Fibroblast of pulmonary artery (primary cell): ENCODE measurements around the gene ARMC2.

ENCODE experiments used
- DNase-seq: peaks from one replicate; pipeline ENCODE4 v3.0.0-alpha.2; 2010; ENCODE audit warnings: low read depth
- H3K4me3 ChIP-seq: replicated peaks from 2 replicates; pipeline ENCODE4 v1.5.1; 2011; ENCODE audit warnings: low read depth, mild to moderate bottlenecking, control low read depth, low read length, moderate library complexity
- TF ChIP-seq, protein P1 (sequence below): IDR thresholded peaks from 2 replicates; pipeline ENCODE4 v1.5.1; 2011; ENCODE audit warnings: mild to moderate bottlenecking, control low read depth, low read length, inconsistent platforms; ENCODE audit errors: missing control alignments

ARMC2 gene

DNA sequence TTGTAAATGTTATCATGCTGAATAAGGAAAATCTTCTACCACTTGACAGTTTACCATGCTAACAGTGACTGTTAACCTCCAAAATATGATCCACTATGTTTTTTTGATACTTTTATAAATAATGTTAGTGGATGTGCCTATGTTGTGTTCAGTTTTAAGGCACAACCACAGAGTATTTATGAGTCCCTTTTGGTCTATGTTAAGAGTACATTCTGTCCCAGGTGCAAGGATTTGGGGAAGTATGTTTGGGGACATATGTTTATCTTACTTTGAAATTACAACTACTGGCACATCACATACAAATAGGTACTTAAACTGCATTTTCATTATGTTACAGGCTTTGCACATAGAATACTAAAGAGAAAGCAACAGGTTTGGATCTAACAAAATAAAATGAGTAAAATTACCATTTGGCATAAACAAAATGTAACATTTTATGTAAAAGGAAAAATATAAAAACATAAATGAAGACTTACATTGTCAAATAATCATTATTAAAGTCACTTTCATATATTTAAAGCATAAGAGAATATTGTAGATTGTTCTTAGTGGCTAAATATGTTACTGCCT lies 175.2 kb downstream of the ARMC2 start:
- TF ChIP-seq, protein P1, sequence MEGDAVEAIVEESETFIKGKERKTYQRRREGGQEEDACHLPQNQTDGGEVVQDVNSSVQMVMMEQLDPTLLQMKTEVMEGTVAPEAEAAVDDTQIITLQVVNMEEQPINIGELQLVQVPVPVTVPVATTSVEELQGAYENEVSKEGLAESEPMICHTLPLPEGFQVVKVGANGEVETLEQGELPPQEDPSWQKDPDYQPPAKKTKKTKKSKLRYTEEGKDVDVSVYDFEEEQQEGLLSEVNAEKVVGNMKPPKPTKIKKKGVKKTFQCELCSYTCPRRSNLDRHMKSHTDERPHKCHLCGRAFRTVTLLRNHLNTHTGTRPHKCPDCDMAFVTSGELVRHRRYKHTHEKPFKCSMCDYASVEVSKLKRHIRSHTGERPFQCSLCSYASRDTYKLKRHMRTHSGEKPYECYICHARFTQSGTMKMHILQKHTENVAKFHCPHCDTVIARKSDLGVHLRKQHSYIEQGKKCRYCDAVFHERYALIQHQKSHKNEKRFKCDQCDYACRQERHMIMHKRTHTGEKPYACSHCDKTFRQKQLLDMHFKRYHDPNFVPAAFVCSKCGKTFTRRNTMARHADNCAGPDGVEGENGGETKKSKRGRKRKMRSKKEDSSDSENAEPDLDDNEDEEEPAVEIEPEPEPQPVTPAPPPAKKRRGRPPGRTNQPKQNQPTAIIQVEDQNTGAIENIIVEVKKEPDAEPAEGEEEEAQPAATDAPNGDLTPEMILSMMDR, result no peak
- DNase-seq, result no peak
- no peak overlapping the region for H3K4me3 ChIP-seq
